Measurements from ENCODE around the gene KCNG3. TPM values are rescaled to one million over a fixed set of nuclear protein-coding genes. Genes with fewer than 3 reads are reported as not detected.

The KCNG3 gene
- total and polyA plus RNA-seq, 7 donors = 0.23 to 1.8 (median 0.72) TPM; not detected in 1

- Histone ChIP-seq H3K9me3 (no peaks in the 10 kb centered on the region), H3K36me3 (no peaks in the 10 kb centered on the region), H3K4me1 (no peaks in the 10 kb centered on the region), H3K4me3 (no peak overlapping the region), H3K27me3 (no peaks in the 10 kb centered on the region), H3K27ac (no peak overlapping the region)
- 77 to 89% methylated on average over 2 of the region's 2 CpGs for WGBS, 2 donors
- TF ChIP-seq POLR2AphosphoS5 (IDR thresholded peaks at IDR 0.05) (no peak), POLR2A (IDR thresholded peaks at IDR 0.05) (no peak), EP300 (IDR thresholded peaks at IDR 0.05) (no peak)
- TF ChIP-seq, protein P1, sequence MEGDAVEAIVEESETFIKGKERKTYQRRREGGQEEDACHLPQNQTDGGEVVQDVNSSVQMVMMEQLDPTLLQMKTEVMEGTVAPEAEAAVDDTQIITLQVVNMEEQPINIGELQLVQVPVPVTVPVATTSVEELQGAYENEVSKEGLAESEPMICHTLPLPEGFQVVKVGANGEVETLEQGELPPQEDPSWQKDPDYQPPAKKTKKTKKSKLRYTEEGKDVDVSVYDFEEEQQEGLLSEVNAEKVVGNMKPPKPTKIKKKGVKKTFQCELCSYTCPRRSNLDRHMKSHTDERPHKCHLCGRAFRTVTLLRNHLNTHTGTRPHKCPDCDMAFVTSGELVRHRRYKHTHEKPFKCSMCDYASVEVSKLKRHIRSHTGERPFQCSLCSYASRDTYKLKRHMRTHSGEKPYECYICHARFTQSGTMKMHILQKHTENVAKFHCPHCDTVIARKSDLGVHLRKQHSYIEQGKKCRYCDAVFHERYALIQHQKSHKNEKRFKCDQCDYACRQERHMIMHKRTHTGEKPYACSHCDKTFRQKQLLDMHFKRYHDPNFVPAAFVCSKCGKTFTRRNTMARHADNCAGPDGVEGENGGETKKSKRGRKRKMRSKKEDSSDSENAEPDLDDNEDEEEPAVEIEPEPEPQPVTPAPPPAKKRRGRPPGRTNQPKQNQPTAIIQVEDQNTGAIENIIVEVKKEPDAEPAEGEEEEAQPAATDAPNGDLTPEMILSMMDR (IDR thresholded peaks at IDR 0.05) = no peak
- DNase-seq = no peak
- intact Hi-C loops (cut with DNase I) = no loop called here
These were observed 51.0 kb downstream of the KCNG3 start for GRCh38 chr2:42442774-42443173.

DNA sequence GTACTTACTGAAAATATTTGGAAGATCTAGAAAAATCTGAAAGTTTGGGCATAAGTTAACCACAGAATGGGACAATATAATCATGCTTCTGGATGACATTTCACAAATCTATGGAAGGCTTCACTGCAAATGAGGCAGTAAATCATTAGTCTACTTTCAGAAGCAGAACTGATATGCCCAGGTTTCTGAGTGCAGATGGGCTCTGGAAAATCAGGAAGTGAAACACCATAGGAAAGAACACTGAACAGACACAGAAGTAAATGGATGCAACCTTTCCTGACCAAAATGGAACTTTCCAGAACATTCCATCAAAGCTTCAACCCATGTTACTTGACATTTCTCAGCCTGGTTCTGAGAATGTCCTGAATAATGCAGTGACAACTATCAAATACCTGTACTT is 55.1 kb downstream of the KCNG3 start:
- Histone ChIP-seq H3K36me3 (no peaks in the 10 kb centered on the region), H3K9me3 (no peaks in the 10 kb centered on the region), H3K27ac (no peak overlapping the region), H3K4me1 (no peaks in the 10 kb centered on the region), H3K27me3 (no peaks in the 10 kb centered on the region), H3K4me3 (no peak overlapping the region)
- no peak for TF ChIP-seq POLR2AphosphoS5 (IDR thresholded peaks at IDR 0.05)
- TF ChIP-seq, protein P1 (IDR thresholded peaks at IDR 0.05) = no peak
- TF ChIP-seq POLR2A (IDR thresholded peaks at IDR 0.05) = no peak
- no peak for TF ChIP-seq EP300 (IDR thresholded peaks at IDR 0.05)
- DNase-seq = no peak
- intact Hi-C loops (cut with DNase I) = no loop called here

DNA sequence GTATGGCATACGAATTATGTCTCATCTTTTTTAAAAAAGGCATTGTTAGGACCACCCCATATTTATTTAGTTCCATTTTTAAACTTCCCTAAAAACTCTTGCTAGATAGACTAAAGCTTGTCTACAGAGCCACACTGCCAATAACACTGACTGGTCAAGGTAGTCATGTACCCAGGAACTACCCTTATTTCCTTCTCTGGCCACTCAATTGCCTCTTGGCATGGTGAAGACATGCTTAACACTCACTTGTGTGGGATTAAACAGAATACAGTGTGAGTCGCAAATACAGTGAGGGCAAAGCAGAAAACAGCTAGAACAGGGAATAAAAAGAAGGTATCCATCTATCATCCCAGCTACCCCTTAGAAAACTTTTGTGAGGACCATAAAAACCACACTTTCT is 57.4 kb downstream of the KCNG3 start:
- Histone ChIP-seq H3K27ac (no peak overlapping the region), H3K9me3 (no peaks in the 10 kb centered on the region), H3K27me3 (no peaks in the 10 kb centered on the region), H3K4me1 (no peaks in the 10 kb centered on the region), H3K36me3 (no peaks in the 10 kb centered on the region), H3K4me3 (no peak overlapping the region)
- no peak for DNase-seq
- no peak for TF ChIP-seq POLR2A (IDR thresholded peaks at IDR 0.05)
- intact Hi-C loops (cut with DNase I) = no loop called here
- WGBS, 2 donors = 61 to 77% methylated on average over 2 of the region's 2 CpGs

GRCh38 chr2:42435628-42436027 is 58.2 kb downstream of the KCNG3 start:
- Histone ChIP-seq H3K27ac (no peak overlapping the region), H3K4me1 (no peaks in the 10 kb centered on the region), H3K27me3 (no peaks in the 10 kb centered on the region), H3K9me3 (no peaks in the 10 kb centered on the region), H3K4me3 (no peak overlapping the region), H3K36me3 (no peaks in the 10 kb centered on the region)
- intact Hi-C loops (cut with DNase I) = no loop called here
- no peak for DNase-seq
- TF ChIP-seq EP300 (IDR thresholded peaks at IDR 0.05) = no peak
- 27 to 57% methylated on average over 2 of the region's 2 CpGs for whole genome bisulfite sequencing, 2 donors

DNA sequence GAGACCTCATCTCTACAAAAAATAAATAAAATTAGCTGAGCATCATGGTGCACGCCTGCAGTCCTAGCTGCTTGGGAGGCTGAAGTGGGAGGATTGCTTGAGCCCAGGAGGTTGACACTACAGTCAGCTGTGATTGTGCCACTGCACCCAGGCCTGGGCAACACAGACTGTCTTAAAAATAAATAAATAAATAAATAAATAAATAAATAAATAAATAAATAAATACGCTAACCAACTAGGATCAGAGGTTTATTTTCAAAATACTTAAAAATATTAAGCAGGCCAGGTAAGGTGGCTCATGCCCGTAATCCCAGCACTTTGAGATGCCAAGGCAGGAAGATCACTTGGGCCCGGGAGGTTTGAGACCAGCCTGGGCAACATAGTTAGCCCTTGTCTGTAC is 63.6 kb downstream of the KCNG3 start:
- no peaks in the 10 kb centered on the region for H3K4me1 ChIP-seq
- intact Hi-C loops (cut with DNase I) = no loop called here
- 96 to 97% methylated on average over 4 of the region's 4 CpGs for WGBS, 2 donors
- H3K9me3 ChIP-seq = no peaks in the 10 kb centered on the region
- H3K27me3 ChIP-seq = no peaks in the 10 kb centered on the region
- no peak overlapping the region for H3K4me3 ChIP-seq
- no peak overlapping the region for H3K27ac ChIP-seq
- no peak for TF ChIP-seq EP300 (IDR thresholded peaks at IDR 0.05)
- TF ChIP-seq POLR2A (IDR thresholded peaks at IDR 0.05) = no peak
- TF ChIP-seq, protein P1 (IDR thresholded peaks at IDR 0.05) = no peak
- no peak for TF ChIP-seq POLR2AphosphoS5 (IDR thresholded peaks at IDR 0.05)
- no peaks in the 10 kb centered on the region for H3K36me3 ChIP-seq
- no peak for DNase-seq

- Histone ChIP-seq H3K9me3 (no peaks in the 10 kb centered on the region), H3K27ac (no peak overlapping the region), H3K36me3 (no peaks in the 10 kb centered on the region), H3K4me1 (no peaks in the 10 kb centered on the region), H3K27me3 (peaks cover 0 to 5% (median 0%) of the 10 kb centered on the region in 3 donors), H3K4me3 (no peak overlapping the region)
- DNase-seq = no peak
- intact Hi-C loops (cut with DNase I) = no loop called here
- TF ChIP-seq POLR2AphosphoS5 (IDR thresholded peaks at IDR 0.05) = no peak
- no peak for TF ChIP-seq EP300 (IDR thresholded peaks at IDR 0.05)
- no peak for TF ChIP-seq POLR2A (IDR thresholded peaks at IDR 0.05)
- TF ChIP-seq, protein P1 (IDR thresholded peaks at IDR 0.05) = no peak
- WGBS, 2 donors = 92 to 95% methylated on average over 2 of the region's 2 CpGs
These were observed 64.4 kb downstream of the KCNG3 start for GRCh38 chr2:42429352-42429751.
